PFSK-1 (cell line): ENCODE data around the gene CHST11.

Experiments
- POLR2AphosphoS5 ChIP-seq: IDR thresholded peaks from 2 replicates; pipeline ENCODE4 v1.6.1; 2012; ENCODE audit warnings: low read depth, mild to moderate bottlenecking, control low read depth, low read length, moderate library complexity
- TAF1 ChIP-seq: IDR thresholded peaks from 2 replicates; pipeline ENCODE4 v1.6.1; 2012; ENCODE audit warnings: low read length, control low read depth, borderline replicate concordance; ENCODE audit not compliant: insufficient read depth

- no peak for TF ChIP-seq POLR2AphosphoS5
- TF ChIP-seq TAF1, result no peak
These were observed 322.4 kb downstream of the CHST11 start for GRCh38 chr12:104779134-104779533.
